H1 (cell line): ENCODE results near the gene SCRN1. TPM values are rescaled to one million over a fixed set of nuclear protein-coding genes. Genes with fewer than 3 reads are reported as not detected.

Source experiments
- CTCF ChIA-PET: fragments of 300-600 bp; sonication (Branson Sonifier 250); formaldehyde crosslinking; loops from one replicate; lab custom pipeline; 2021; ENCODE audit not compliant: partially characterized antibody; lab: Charles Lee
- POLR2A ChIA-PET: fragments of 300-600 bp; sonication (Branson Sonifier 250); formaldehyde crosslinking; loops from one replicate; lab custom pipeline; 2021; ENCODE audit warnings: inconsistent platforms; ENCODE audit not compliant: partially characterized antibody; lab: Charles Lee
- DNase-seq, 2 experiments: peaks; one replicate each; pipeline versions ENCODE4 v3.0.0 to v3.0.0-alpha.2; 2010 to 2022; ENCODE audit warnings: low spot score in 2 of 2, low read depth in 1 of 2, mixed read lengths in 1 of 2
- FAIRE-seq: peaks from 2 replicates; lab custom pipeline; 2011; peaks lifted over from hg19 to GRCh38; lab: Jason Lieb, UNC
- H2AFZ ChIP-seq: 2 replicates; pipeline ENCODE4 v1.8.1; 2012; ENCODE audit warnings: low read length, inconsistent platforms
- H2AK5ac ChIP-seq: 2 replicates; pipeline ENCODE4 v1.6.1; 2013; ENCODE audit warnings: low read depth, low read length
- H2BK120ac ChIP-seq: replicated peaks from 2 replicates; pipeline ENCODE3; 2013; ENCODE audit warnings: low read depth, low read length, inconsistent platforms
- H2BK12ac ChIP-seq: 2 replicates; pipeline ENCODE4 v1.6.1; 2013; ENCODE audit warnings: low read depth, low read length
- H2BK15ac ChIP-seq: 2 replicates; pipeline ENCODE4 v1.6.1; 2013; ENCODE audit warnings: low read length
- H2BK20ac ChIP-seq: 2 replicates; pipeline ENCODE4 v1.6.1; 2013; ENCODE audit warnings: low read length
- H2BK5ac ChIP-seq: 2 replicates; pipeline ENCODE4 v1.6.1; 2013; ENCODE audit warnings: low read depth, low read length
- H3K14ac ChIP-seq: 2 replicates; pipeline ENCODE4 v1.6.1; 2013; ENCODE audit warnings: inconsistent platforms; ENCODE audit not compliant: insufficient read length
- H3K18ac ChIP-seq: 2 replicates; pipeline ENCODE4 v1.6.1; 2013; ENCODE audit warnings: low read length; ENCODE audit errors: extremely low read depth
- H3K23ac ChIP-seq: 2 replicates; pipeline ENCODE4 v1.6.1; 2013; ENCODE audit warnings: inconsistent platforms; ENCODE audit not compliant: insufficient read length
- H3K23me2 ChIP-seq: 2 replicates; pipeline ENCODE4 v1.6.1; 2013; ENCODE audit warnings: low read depth, low read length
- H3K27ac ChIP-seq: 2 replicates; pipeline ENCODE4 v1.6.1; 2011; ENCODE audit warnings: low read depth, low read length, inconsistent platforms
- H3K27me3 ChIP-seq, 4 experiments: replicated peaks in 1 of 4; 1 replicate in 1 of 4; 2 replicates in 3 of 4; pipeline versions ENCODE4 v1.6.1 to v1.8.1; 2011 to 2013; ENCODE audit warnings: low read length in 3 of 4, mild to moderate bottlenecking in 3 of 4, inconsistent platforms in 2 of 4, mixed read lengths in 2 of 4, moderate library complexity in 1 of 4; ENCODE audit not compliant: control insufficient read depth in 3 of 4, insufficient read depth in 3 of 4; ENCODE audit errors: extremely low read depth in 1 of 4
- H3K36me3 ChIP-seq, 4 experiments: 2 replicates each; pipeline versions ENCODE4 v1.6.1 to v1.8.1; 2011 to 2013; ENCODE audit warnings: mild to moderate bottlenecking in 4 of 4, low read length in 3 of 4, moderate library complexity in 2 of 4, control low read depth in 1 of 4, inconsistent platforms in 1 of 4; ENCODE audit not compliant: insufficient read depth in 4 of 4, control insufficient read depth in 2 of 4
- H3K4ac ChIP-seq: replicated peaks from 2 replicates; pipeline ENCODE3; 2013; ENCODE audit warnings: low read length, low read depth, mixed read lengths, inconsistent platforms; ENCODE audit not compliant: insufficient read length
- H3K4me1 ChIP-seq, 4 experiments: replicated peaks in 1 of 4; 1 replicate in 1 of 4; 2 replicates in 3 of 4; pipeline versions ENCODE4 v1.6.1 to v1.8.1; 2011 to 2013; ENCODE audit warnings: low read length in 3 of 4, inconsistent platforms in 2 of 4, mixed read lengths in 1 of 4; ENCODE audit not compliant: insufficient read depth in 4 of 4, control insufficient read depth in 3 of 4
- H3K4me2 ChIP-seq, 2 experiments: 2 replicates each; pipeline versions ENCODE4 v1.6.1 to v1.8.1; 2011 to 2013; ENCODE audit warnings: low read depth in 2 of 2, low read length in 2 of 2, control low read depth in 1 of 2, inconsistent platforms in 1 of 2, mild to moderate bottlenecking in 1 of 2; ENCODE audit not compliant: insufficient read depth in 1 of 2
- H3K4me3 ChIP-seq, 4 experiments: fragments of 200-600, 300-600 bp in 1 of 4; sonication (generic), shearing (Covaris generic), sonication (Bioruptor Twin) in 1 of 4; 2 replicates each; pipeline versions ENCODE4 v1.5.1 to v1.8.1; 2011 to 2016; ENCODE audit warnings: low read length in 4 of 4, low read depth in 3 of 4, control low read depth in 2 of 4, inconsistent platforms in 2 of 4, mild to moderate bottlenecking in 2 of 4, mixed read lengths in 1 of 4, moderate library complexity in 1 of 4; ENCODE audit not compliant: insufficient read depth in 2 of 4; ENCODE audit errors: extremely low read depth in 1 of 4
- H3K56ac ChIP-seq: replicated peaks from 2 replicates; pipeline ENCODE3; 2013; ENCODE audit warnings: low read depth, mild to moderate bottlenecking, mixed read lengths, low read length, inconsistent platforms; ENCODE audit not compliant: insufficient read length
- H3K79me1 ChIP-seq: 2 replicates; pipeline ENCODE4 v1.6.1; 2013; ENCODE audit warnings: low read depth, low read length, control low read depth
- H3K79me2 ChIP-seq, 2 experiments: 2 replicates each; pipeline versions ENCODE4 v1.6.1 to v1.8.1; 2012 to 2013; ENCODE audit warnings: low read length in 2 of 2, mild to moderate bottlenecking in 2 of 2, inconsistent platforms in 1 of 2; ENCODE audit not compliant: insufficient read depth in 2 of 2, control insufficient read depth in 1 of 2
- H3K9ac ChIP-seq, 4 experiments: replicated peaks in 1 of 4; 1 replicate in 1 of 4; 2 replicates in 3 of 4; pipeline versions ENCODE4 v1.6.1 to v1.8.1; 2011 to 2013; ENCODE audit warnings: low read depth in 3 of 4, low read length in 3 of 4, control low read depth in 2 of 4, mild to moderate bottlenecking in 2 of 4, moderate library complexity in 2 of 4, inconsistent platforms in 1 of 4; ENCODE audit errors: extremely low read depth in 1 of 4
- H3K9me3 ChIP-seq, 2 experiments: 2 replicates each; pipeline versions ENCODE4 v1.6.1 to v1.8.1; 2012 to 2013; ENCODE audit warnings: mild to moderate bottlenecking in 2 of 2, moderate library complexity in 2 of 2, control low read depth in 1 of 2, inconsistent platforms in 1 of 2, low read depth in 1 of 2, low read length in 1 of 2, mixed read lengths in 1 of 2; ENCODE audit not compliant: insufficient read depth in 2 of 2
- H4K20me1 ChIP-seq, 2 experiments: replicated peaks in 1 of 2; 2 replicates each; pipeline versions ENCODE3 to v1.8.1; 2011 to 2013; ENCODE audit warnings: inconsistent platforms in 2 of 2, low read length in 2 of 2, mild to moderate bottlenecking in 1 of 2; ENCODE audit not compliant: insufficient read depth in 2 of 2, control insufficient read depth in 1 of 2
- H4K5ac ChIP-seq: 2 replicates; pipeline ENCODE4 v1.6.1; 2013; ENCODE audit warnings: low read length, low read depth, mixed read lengths, inconsistent platforms; ENCODE audit not compliant: insufficient read length
- H4K8ac ChIP-seq: 2 replicates; pipeline ENCODE4 v1.8.0; 2013; ENCODE audit warnings: mild to moderate bottlenecking, moderate library complexity, low read length, inconsistent platforms; ENCODE audit not compliant: insufficient read depth; ENCODE audit errors: extremely low read depth
- H4K91ac ChIP-seq: replicated peaks from 2 replicates; pipeline ENCODE3; 2013; ENCODE audit warnings: low read length, mixed read lengths, inconsistent platforms; ENCODE audit not compliant: insufficient read length
- BRCA1 ChIP-seq: IDR thresholded peaks from 2 replicates; pipeline ENCODE4 v1.6.1; 2012; ENCODE audit warnings: low read depth, low read length, improper control_type of control experiment
- CTCF ChIP-seq, 3 experiments: IDR thresholded peaks; 1 replicate in 2 of 3; 2 replicates in 1 of 3; pipeline versions ENCODE4 v1.5.1 to v1.6.1; 2011; ENCODE audit warnings: low read length in 3 of 3, mild to moderate bottlenecking in 3 of 3, inconsistent platforms in 2 of 3, low read depth in 1 of 3, moderate library complexity in 1 of 3; ENCODE audit not compliant: insufficient read depth in 1 of 3; ENCODE audit errors: control extremely low read depth in 1 of 3
- EP300 ChIP-seq, 2 experiments: IDR thresholded peaks; 1 replicate in 1 of 2; 2 replicates in 1 of 2; pipeline ENCODE4 v1.6.1; 2011 to 2012; ENCODE audit warnings: low read depth in 2 of 2, low read length in 2 of 2, mild to moderate bottlenecking in 2 of 2, borderline replicate concordance in 1 of 2, inconsistent platforms in 1 of 2, moderate library complexity in 1 of 2
- JUN ChIP-seq: IDR thresholded peaks from 2 replicates; pipeline ENCODE4 v1.6.1; 2011; ENCODE audit warnings: low read depth, mild to moderate bottlenecking, improper control_type of control experiment, low read length
- KDM4A ChIP-seq: IDR thresholded peaks from one replicate; pipeline ENCODE4 v1.7.1; 2012; ENCODE audit warnings: low read depth, mild to moderate bottlenecking, moderate library complexity, low read length, inconsistent platforms; ENCODE audit not compliant: severe bottlenecking
- KDM5A ChIP-seq: fragments of 200-600 bp; IDR thresholded peaks from 2 replicates; pipeline ENCODE4 v1.7.1; 2012; ENCODE audit warnings: mild to moderate bottlenecking, low read length, inconsistent platforms, mixed read lengths
- MAFK ChIP-seq: IDR thresholded peaks from 2 replicates; pipeline ENCODE4 v1.6.1; 2012; ENCODE audit warnings: low read depth, mild to moderate bottlenecking, improper control_type of control experiment, low read length
- RFX5 ChIP-seq: IDR thresholded peaks from 2 replicates; pipeline ENCODE4 v1.6.1; 2011; ENCODE audit warnings: low read depth, low read length, improper control_type of control experiment, borderline replicate concordance
- SRF ChIP-seq: IDR thresholded peaks from 2 replicates; pipeline ENCODE4 v1.6.1; 2011; ENCODE audit warnings: mild to moderate bottlenecking, low read depth, low read length, moderate library complexity
- TAF7 ChIP-seq: optimal IDR thresholded peaks from 2 replicates; pipeline ENCODE3; 2011; ENCODE audit warnings: low read depth, mild to moderate bottlenecking, inconsistent platforms, low read length, moderate library complexity, borderline replicate concordance
- WGBS, 2 experiments: shearing (Covaris generic) in 1 of 2; methylation state at CpG; one replicate each; pipeline versions ENCODE4 v1.1.6 to v1.1.7; 2013 to 2015; ENCODE audit warnings: low lambda C conversion rate in 2 of 2, mixed read lengths in 2 of 2, inconsistent platforms in 1 of 2, low coverage in 1 of 2, missing lambda C conversion rate in 1 of 2; ENCODE audit not compliant: insufficient replicate concordance in 2 of 2, insufficient coverage in 1 of 2, insufficient read length in 1 of 2; ENCODE audit errors: extremely low coverage in 1 of 2, missing lambda C conversion rate in 1 of 2; 5-methylcytosine and 5-hydroxymethylcytosine counted together
- polyA plus RNA-seq, 7 experiments: library from polyadenylated mRNA; depleted of rRNA in 3 of 7; stranded (reverse) in 5 of 7; unstranded in 2 of 7; fragments of >200 nt in 5 of 7; fragments of 200-250 nt in 2 of 7; gene quantifications; 1 replicate in 5 of 7; 2 replicates in 1 of 7; 4 replicates in 1 of 7; pipeline versions ENCODE4 v1.2.1 to v1.2.3, GENCODE V29; 2011 to 2013; ENCODE audit warnings: missing spikeins in 2 of 7, mixed read lengths in 2 of 7
- total RNA-seq: library from RNA; stranded (reverse); fragmentation: NEBNext Ultra II Directional; extraction: Animal tissue kit (Norgen Biotek cat#: 25700); gene quantifications from 2 replicates; pipeline ENCODE4 v1.2.1, GENCODE V29; 2021

Gene SCRN1
- total and polyA plus RNA-seq, 2 of the 8 experiments (the other 6 are each of a cell fraction or from before 2014, with no cell fraction given) = 36.0 to 75.8 TPM

GRCh38 chr7:29953726-29954347, 35.8 kb downstream of the SCRN1 start:
- Histone ChIP-seq H2BK12ac (no peak overlapping the region), H2BK120ac (no peak overlapping the region), H3K23ac (no peak overlapping the region), H4K5ac (no peak overlapping the region), H2AK5ac (no peak overlapping the region), H3K14ac (no peak overlapping the region), H3K56ac (no peak overlapping the region), H3K18ac (no peak overlapping the region), H2BK20ac (no peak overlapping the region), H4K20me1 (peaks cover 5% of the 10 kb centered on the region in 2 experiments), H2BK15ac (no peak overlapping the region), H3K4me1 (peaks cover 0 to 4% (median 3%) of the 10 kb centered on the region in 4 experiments; a peak in 4 of 7 replicates), H3K4me2 (no peak overlapping the region), H4K91ac (no peak overlapping the region), H3K36me3 (peaks cover 2 to 27% (median 7%) of the 10 kb centered on the region in 4 experiments; a peak in 6 of 8 replicates), H3K79me2 (peaks cover 0 to 5% of the 10 kb centered on the region in 2 experiments; a peak in 1 of 4 replicates), H4K8ac (no peak overlapping the region), H3K4me3 (no peak overlapping the region), H3K79me1 (peaks cover 10% of the 10 kb centered on the region), H2AFZ (no peak overlapping the region), H2BK5ac (no peak overlapping the region), H3K4ac (no peak overlapping the region), H3K9me3 (no peaks in the 10 kb centered on the region), H3K27ac (no peak overlapping the region), H3K9ac (no peak overlapping the region), H3K27me3 (no peaks in the 10 kb centered on the region), H3K23me2 (no peaks in the 10 kb centered on the region)
- WGBS, 2 experiments = 88% methylated on average over 4 of the region's 4 CpGs; no CpG with 5 or more reads in 1 of the 2 experiments
- CTCF ChIA-PET = interaction anchor here (0.6 to 7.2 kb wide), 12 partner anchors 10 to 206 kb away, joined by 3 to 49 read pairs (median 3); no protein-coding TSS in a partner anchor
- POLR2A ChIA-PET = interaction anchor here (1.3 kb wide), 1 partner anchor 10 kb away, joined by 3 read pairs; no protein-coding TSS in a partner anchor
- FAIRE-seq = no peak
- DNase-seq = no peak
- TF ChIP-seq KDM4A (no peak), TAF7 (no peak), SRF (no peak), MAFK (no peak), CTCF (IDR thresholded peaks at IDR 0.05; ENCODE audit: control extremely low read depth in 1 of 3, insufficient read depth in 1 of 3, low read depth in 1 of 3, low read length in 3 of 3) (no peak; a peak in 1 of 4 replicates), BRCA1 (no peak), EP300 (IDR thresholded peaks at IDR 0.05; ENCODE audit: borderline replicate concordance in 1 of 2, low read depth in 2 of 2, low read length in 2 of 2) (no peak), JUN (no peak), RFX5 (no peak), KDM5A (no peak)
